NCI-H2029 (cell line): ENCODE results near the gene PDIA5.

ENCODE experiments used
- DNase-seq: peaks from one replicate; lab custom pipeline; 2025; lab: John Stamatoyannopoulos, UW

PDIA5 gene

DNA sequence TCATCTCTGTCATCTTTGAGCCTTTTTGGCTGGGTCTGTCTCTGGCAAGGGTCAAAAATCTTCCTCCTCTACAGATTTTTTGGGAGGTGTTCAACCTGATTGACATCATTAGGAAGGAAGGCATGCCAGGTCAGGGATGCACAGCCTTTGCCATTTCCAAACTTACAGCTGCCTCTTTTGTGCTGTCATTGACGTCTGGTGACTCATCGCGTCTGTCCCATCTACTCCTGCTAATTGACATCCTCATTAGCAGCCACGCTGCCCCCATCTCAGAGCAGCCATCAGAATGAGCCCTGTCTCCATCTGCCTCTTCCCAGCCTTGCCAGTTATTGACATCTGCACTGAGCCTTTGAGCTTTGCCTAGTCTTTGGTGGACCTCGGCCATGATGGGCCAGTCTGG is 53.0 kb downstream of the PDIA5 start:
- no peak for DNase-seq

DNA sequence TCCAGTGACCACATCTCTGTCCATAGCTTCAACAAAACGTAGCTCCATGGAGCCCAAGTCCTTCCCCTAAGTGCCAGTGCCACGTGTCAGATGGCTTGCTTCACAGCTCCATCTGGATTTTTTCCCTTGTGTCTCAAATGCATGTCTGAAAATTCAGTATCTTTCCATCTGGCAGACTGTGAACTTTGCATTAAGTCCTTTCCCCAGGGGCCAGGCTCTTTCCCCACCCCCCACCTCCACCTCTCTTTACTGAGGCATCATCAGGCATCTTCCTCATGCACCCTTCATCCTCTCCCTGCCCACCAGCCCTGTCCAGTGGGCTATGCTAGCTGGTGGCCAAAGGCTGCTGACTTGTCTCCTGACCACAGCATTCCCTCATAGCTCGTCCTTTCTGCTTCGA is 53.7 kb downstream of the PDIA5 start:
- DNase-seq, result no peak

DNA sequence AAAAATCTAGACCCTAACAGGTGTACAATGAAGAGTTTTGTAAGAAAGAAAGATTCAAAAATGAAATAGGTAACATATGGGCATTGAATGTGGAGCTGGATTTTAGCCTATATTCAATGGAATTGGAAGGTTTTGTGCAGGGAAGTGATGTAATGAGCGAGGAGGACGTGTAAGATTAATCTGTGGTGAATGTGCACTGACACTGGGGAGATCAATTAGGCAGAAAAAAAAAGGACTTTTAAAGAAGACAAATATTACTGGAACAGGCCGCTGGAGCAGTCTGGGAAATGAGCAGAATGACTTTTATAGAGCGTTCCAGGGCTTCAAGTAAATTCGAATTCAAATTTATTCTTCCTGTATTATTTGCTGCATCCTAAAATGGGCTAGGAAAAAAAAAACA is 55.2 kb downstream of the PDIA5 start:
- no peak for DNase-seq

DNA sequence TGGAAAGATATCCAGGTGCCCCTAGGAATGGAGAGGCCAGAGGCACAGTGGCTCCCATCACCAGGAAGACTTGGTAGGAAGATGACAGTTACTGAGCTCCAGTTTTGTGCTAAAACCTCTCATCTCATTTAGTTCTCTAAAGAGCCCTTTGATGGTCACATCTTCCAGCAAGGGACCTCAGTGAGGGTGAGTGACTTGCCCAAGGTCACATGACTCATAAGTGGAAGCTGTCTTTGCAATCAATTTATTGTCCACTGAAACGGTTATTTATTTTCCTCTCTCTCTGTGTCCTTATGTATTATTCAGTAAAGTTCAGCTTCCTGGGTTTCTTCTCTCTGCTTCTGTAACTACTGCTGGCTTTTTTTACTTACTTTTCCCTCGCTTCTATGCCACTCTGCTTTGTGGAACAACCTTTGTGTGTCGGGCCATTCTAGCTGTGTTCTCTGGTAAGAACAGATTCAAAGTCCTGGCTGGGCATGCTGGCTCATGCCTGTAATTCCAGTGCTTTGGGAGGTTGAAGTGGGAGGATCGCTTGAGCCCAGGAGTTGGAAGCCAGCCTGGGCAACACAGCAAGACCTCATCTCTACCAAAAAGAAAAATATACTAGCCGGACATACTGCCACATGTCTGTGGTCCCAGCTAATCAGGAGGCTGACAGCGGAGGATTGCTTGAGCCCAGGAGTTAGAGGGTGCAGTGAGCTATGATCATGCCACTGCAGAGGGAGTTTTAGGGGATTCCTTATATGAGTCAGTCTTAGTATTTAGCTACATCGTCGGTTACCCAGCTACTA is 55.9 kb downstream of the PDIA5 start:
- no peak for DNase-seq

DNA sequence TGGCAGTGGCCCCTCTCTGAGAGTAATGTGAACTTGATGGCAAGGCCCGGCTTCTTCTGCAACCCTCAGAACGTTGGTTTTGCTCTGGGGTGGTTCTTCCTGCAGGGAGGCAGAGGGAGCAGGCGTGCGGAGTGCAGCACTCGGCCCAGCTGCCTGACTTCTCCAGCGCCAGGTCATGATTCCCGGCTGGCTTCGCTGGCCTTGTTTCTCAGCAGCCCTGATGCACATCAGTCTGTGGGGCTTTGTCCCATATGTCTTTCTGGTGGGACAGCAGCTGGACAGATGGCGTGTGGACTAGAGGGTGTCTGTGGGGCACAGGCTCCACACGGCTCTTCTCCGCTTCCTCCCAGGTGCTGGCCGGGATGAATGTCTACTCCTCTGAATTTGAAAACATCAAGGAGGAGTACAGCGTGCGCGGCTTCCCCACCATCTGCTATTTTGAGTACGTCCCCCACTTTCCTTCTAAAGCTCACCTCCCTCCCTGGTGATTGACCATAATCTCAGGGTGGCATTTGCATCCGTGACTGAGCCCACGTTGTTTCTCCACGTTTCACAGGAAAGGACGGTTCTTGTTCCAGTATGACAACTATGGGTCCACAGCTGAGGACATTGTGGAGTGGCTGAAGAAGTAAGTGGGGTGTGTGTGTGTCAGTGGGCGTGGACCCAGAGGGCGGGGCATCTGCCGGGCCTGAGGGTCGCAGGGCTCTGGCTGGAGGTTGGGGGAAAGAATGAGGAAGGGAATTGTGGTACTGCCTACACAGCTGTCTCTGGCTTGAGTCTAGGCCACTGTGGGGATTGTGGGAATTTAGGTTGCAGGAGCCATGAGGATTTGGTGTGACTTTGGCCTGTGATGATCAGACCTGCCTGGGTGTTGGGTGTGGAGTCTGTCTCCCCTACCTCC is 57.1 kb downstream of the PDIA5 start:
- DNase-seq, result no peak

DNA sequence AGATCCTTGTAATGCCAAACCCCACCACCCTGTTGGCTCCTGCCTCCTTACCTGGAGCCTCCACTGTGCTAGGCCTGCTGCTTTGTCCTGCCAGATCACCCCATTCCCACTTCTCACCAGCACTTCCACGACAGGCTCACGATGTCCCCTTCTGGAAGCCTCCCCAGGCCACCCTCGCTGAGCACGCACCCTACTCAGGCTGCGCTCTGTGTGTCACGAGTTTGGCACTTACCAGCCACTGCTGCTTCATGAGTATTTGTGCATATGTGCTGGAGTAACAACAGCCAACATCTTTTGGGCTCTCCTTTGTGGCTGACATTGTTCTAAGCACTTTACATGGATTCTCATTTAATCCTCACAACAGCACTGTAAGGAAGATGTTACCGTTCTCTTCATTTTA is 58.1 kb downstream of the PDIA5 start:
- DNase-seq, result no peak

DNA sequence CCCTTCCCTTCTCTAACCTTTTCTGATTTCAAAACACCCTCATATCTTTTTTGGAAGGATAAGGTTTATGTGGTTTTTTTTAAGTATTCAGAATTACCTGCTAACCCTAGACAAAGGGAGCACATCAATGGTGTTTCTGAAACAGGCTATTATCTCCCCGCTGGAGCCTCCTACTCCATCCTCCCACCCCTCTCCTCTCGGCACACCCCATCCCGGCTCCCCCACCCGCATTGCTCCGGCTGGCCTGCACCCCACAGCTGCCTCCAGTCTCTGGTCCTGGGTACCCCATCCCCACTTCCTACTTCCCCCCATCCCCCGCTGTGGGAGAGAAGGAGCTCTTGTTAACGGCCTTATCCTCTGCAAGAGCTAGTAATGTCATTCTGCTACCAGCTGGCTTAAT is 59.2 kb downstream of the PDIA5 start:
- DNase-seq, result no peak

DNA sequence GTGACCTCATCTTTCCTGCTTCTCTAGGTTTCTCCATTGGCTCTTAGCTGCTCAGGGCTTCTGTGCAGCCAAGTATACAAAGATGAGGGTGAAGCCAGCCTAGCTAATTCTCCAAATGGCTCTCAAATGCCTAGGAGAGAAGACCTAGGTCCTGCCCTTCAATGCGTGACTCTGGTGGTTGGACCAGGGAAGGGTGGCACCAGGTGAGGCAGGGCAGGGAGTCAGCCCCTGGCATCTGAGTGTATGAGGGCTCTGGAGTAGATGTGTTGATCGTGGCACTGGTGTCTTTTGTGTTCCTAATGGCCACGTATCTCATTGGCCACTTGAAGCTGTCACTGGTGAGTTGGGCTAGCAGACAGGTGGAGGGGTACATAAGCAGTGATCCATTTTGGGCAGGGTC is 59.8 kb downstream of the PDIA5 start:
- DNase-seq, result no peak

DNA sequence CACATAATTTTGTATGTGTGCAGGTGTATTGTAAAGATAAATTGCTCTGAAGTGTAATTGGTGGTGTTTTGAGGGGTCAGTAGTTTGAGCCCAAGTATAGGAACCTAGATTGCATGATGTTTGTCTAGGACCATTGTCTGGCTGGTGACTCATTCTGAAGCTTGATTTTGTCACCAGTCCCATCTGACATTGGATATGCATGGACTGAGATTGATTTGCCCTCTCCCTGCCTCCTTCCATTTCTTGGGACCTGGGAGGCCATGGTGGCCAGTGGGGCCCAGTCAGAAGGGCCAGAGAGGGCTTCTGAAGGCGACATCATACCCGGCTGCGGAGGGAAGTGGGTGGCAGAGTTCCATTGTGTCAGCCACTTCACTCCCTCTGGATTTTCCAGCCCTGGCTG is 62.3 kb downstream of the PDIA5 start:
- no peak for DNase-seq

DNA sequence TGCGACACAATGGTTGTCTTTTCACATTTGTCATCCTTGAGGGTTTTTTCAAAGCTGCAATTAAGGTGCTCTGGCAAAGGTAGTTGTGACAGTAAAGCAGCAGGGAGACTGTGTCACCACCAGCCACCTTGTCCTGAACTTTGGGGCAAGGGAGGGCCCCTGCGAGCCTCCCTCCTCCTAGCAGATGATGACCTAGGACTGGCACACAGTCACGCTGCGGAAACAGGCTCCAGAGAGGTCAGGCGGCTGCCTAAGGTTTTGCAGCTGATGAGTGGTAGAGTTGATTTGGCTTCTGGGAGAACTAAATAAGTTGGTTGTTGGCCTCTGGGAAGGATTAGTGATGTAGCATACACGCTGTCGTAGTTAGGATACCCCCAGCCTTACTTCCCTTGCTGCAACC is 62.7 kb downstream of the PDIA5 start:
- DNase-seq, result no peak

DNA sequence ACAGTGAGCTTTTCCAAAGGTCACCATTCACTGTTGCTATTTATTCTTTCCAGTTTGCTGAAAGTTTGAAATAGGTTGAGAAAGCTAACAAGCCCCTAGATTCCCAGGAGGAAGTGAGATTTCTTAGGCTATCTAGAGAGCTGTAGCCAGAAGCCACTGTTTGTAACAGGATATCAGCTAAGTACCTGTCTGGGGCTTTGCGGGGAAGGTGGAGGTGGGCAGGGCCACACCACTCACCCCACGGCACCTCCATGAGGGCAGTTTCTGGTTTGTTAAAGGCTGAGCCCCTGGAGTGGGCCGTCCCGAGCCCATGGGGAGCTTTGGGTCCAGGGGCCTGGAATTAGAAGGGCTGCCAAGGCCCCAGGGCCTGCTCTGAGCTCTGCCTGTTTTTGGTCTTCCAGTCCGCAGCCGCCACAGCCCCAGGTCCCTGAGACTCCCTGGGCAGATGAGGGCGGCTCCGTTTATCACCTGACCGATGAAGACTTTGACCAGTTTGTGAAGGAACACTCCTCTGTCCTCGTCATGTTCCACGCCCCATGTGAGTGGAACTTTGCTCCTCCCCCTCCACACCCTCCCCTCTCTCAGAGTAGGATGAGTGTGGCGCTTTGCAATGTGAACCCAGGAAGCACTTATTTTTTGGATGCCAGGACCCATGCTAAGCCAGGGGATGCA is 63.4 kb downstream of the PDIA5 start:
- DNase-seq, result no peak

DNA sequence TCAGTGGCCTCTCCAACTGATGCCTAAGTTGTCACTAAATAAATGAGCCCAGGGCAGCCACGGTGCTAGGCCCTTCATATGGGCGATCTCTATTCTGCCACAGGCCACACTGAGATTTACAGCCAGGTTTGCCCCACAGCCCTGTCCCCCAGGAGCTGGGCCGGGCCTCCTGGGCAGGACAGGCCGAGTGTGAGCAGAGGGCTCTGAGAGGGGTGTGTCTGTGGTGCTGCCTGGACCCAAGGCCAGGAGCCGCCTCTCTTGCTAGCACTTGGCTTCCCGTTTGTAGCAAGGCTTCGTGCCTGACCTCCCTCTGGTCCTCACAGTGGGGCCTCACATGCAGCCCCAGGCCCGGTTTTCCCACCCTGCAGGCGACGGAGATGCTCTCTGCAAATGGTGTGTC is 67.8 kb downstream of the PDIA5 start:
- DNase-seq, result no peak

DNA sequence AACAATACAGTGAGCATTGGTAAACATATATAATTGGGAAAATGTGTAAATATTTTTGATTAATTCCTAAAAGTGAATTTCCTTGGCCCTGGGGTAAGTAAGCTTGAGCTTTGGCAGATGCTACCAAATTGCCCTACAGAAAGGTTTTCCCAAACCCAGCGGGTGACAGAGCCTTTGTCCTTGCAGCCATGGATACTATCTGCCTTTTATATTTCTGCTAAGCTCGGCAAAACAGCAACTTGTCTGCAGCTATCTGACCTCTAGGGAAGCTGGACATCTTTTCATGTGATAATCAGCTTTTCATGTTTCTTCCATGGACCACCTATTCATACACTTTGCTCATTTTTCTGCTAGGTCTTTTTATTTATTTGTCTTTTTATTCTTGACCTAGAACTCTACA is 70.2 kb downstream of the PDIA5 start:
- DNase-seq, result no peak

DNA sequence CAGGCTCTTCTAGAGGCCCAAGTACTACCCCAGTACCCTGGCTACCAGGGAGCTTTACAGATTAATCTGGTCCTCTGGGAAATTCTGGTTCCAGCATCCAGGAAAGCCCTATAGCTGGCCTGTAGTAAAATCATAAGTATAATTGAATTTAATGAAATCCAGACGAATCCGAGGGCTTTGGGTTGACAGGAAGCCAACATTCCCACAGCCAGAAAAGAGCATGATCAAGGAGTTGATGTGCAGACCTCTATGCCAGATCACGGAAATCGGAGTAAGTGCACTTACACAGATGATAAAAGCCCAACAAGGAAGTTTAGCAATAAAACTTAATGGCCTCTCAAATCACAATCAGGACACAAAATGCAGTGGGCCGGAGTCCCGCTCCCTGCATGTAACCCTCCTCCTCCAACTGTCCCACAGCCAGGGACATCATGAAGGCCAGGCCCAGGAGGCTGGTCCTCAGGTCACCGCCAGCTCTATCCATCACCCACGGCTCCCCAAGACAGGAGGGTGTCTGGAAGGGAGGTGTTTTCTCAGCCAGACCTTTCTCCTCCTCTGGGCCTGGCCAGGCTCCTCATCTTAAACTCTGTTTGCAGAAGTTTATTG is 72.1 kb downstream of the PDIA5 start:
- no peak for DNase-seq

DNA sequence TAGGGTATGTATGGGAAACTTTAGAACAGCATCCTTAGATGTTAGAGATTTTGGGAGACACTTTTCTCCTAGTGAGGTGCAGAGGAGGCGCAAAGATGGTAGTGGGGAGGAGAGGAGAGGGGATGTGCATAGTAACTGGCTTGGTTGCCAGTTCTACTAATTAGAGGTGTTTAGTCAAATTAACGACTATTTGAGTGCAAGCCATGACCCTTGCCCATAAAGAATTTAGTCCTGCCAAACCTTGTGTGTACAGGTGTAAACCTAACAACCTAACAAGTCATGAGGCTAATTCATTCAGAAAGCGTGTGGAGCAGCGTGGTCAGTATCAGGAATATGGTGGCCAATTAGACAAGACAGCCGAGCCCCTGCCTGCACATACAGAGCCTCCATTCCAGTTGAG is 72.7 kb downstream of the PDIA5 start:
- DNase-seq, result no peak

DNA sequence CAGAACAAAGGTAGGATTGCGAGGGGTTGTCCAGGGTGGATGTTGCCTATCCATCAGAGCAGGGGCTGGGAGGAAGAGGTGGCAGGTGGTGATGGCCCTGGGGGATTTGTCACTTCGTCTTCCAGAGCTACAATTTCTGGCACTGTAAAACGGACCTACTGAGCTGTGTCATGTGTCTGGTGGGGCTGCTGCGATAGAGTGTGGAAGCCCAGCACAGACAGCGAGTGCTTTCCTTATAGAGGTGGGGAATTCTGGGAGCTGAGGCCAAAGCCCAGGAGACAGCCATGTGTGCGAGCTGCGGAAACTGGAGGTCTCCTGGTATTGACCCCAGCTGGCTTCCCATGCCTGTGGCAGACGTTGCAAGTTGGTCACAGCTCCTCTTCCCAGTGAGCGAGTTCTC is 73.7 kb downstream of the PDIA5 start:
- DNase-seq, result no peak

DNA sequence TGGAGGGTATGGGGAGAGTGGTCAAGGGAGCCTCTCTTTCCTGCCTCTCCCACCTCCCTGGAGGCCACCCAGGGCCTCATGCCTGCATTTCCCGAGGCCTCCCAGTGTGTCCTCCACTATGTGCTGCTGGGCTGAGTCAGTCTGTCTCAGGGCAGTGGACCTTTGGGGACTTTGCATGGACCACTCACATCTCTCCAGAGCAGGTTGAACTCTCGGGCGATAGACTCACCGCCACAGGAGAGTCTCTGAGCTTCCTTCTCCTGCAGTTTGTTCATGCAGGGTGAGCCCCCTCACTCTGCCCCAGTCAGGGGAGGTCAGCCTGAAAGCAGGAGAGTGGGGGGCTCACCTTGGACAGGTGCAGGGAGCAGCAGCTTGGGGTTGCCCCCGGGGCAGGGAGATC is 74.5 kb downstream of the PDIA5 start:
- DNase-seq, result no peak

DNA sequence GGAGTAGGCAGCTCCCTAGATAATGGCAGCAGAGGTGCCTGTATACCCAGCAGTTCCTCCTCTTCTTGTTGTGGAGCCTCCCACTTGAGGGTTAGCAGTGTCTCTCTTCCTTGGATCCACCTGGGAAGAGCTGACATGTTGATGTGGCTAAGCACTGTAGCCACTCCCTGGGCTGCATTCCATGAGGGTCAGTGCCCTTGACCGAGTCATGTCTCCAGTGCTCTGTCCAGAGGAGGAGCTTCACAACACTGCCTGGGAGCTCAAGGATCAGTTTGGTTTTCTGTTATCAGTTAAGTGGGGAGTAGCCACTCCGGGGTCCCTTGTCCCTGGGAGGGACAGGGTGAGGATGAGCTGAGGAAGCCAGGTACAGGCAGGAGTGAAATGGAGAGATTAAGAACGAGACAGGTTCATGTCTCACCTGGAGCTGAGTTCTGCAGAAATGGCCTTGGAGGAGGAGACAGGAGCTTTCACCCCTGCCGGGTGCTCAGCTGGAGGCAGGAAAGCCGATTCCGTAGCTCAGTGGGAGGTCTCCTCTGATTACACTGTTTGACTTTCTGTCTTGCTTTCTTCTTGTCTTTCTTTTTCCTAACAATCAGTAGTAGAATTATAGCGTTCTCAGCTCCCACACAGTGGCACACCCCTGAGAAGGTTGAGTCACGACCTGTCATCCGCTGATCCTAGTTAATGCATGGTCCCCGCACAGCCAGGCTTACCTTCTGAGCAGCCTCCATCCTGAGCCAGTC is 77.0 kb downstream of the PDIA5 start:
- DNase-seq, result no peak

DNA sequence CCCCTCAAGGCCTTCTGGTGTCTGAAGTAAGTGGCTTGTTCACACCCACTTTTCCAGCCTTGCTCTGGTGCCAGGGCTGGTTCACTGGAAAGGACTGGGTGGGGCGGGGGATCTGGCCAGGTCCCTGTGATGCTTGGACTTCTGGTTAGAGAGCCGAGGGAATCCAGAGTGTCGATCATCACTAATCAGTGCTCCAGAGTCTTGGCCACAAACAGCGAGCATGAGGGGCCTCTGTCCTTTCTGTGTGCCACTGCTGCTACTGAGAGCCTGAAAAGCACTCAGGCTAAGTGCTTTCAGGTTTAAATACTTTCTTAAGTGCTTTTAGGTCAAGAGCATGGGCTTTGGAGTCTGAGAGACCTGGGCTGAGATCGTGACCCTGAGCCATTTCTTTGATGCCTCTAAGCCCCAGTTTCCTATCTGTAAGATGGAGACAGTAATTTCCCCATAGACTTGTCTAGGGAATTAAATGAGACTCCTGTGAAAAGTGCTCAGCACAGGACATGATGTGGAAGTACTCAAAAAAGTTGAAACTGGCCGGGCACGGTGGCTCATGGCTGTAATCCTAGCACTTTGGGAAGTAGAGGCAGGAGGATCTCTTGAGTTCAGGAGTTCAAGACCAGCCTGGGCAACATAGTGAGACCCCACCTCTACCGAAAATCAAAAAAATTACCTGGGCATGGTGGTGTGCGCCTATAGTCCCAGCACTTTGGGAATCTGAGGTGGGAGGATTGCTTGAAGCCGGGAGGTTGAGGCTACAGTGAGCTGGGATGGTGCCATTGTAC is 81.1 kb downstream of the PDIA5 start:
- DNase-seq, result no peak

DNA sequence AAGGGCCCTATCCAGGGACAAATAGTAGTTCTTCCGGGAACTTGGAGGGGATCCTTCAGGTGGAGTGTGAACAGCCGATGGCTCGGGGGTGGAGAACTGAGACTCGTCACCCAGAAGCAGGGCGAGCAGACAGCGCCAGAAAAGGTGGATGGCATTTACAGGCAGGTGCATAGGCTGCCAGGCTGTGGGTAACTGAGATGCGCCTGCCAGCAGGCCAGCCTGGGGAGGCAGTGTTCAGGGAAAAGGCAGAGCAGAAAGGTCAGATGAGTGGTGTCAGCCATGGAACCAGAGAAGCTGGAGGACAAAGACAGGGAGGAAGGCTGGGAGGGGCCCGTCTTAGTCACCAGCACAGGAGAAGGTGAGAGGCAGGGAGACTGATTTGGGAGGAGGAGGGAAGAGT is 81.9 kb downstream of the PDIA5 start:
- DNase-seq, result no peak

DNA sequence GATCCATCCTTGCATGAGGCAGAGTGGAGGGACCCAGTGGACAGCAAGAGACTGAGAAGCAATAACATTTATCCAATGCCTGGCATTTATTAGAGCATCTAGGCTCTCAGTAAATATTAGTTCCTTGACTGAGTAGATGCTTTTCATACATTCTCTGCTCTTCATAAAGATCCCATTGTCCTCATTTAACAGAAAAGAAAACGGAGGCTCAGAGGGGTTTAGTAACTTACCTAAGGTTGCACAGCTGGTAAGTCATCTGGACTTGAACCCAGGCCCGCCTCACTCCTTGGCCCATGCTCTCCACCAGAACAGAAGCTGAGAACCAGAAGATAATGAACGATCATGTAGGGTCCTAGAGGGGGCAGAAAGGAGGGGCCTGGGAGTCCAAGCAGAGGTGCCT is 82.7 kb downstream of the PDIA5 start:
- DNase-seq, result no peak
